GM12874 (cell line): ENCODE measurements around the gene C19orf67.

Source experiments
- TF ChIP-seq, protein P1 (sequence below): IDR thresholded peaks from 2 replicates; pipeline ENCODE4 v1.5.1; 2011; ENCODE audit warnings: low read depth, mild to moderate bottlenecking, control low read depth, low read length, moderate library complexity; ENCODE audit not compliant: insufficient read depth

C19orf67 gene

DNA sequence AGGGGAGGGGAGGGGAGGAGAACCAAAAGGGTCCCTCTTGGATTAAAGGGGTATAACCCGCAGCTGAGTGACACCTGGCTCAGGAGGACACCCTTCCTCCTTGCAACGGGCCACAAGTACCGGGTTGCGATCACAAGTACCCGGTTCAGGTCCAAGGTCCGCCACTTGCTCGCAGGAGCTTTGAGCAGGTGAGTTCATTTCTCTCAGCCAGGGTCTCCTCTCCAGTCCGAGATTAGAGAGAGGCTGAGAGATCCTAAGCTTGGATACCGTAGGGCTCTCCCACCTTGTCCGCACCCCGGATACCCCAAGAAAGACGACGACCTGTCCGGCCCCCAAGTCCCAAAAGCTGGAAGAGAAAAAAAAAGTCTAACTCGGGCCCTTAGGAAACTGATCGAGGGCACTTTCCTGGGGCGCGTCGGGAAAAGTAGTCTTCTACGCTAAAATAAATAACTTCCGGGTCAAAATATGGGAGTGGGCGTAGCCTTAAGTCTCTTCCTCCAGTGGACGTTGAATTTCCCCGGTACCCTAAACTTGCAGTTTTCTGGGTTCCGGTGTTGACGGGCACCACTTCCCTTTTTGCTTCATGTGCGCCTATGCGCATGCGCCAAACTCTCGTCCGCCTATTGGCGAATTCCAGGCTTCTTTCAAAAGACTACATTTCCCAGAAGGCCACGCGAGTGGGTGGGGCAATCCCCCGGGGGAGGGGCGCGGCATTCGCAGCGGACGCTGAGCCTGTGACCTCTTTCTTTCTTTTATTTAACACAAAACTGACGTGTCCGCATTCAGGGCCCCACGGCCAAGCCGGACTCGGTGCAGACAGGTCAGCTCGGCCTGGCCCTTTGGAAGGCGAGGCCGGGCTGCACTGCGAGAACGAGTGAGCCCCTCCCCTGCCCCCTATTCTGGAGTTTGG is 4.4 kb downstream of the C19orf67 start:
- TF ChIP-seq, protein P1, sequence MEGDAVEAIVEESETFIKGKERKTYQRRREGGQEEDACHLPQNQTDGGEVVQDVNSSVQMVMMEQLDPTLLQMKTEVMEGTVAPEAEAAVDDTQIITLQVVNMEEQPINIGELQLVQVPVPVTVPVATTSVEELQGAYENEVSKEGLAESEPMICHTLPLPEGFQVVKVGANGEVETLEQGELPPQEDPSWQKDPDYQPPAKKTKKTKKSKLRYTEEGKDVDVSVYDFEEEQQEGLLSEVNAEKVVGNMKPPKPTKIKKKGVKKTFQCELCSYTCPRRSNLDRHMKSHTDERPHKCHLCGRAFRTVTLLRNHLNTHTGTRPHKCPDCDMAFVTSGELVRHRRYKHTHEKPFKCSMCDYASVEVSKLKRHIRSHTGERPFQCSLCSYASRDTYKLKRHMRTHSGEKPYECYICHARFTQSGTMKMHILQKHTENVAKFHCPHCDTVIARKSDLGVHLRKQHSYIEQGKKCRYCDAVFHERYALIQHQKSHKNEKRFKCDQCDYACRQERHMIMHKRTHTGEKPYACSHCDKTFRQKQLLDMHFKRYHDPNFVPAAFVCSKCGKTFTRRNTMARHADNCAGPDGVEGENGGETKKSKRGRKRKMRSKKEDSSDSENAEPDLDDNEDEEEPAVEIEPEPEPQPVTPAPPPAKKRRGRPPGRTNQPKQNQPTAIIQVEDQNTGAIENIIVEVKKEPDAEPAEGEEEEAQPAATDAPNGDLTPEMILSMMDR: no peak

GRCh38 chr19:14078411-14078810 is 7.2 kb downstream of the C19orf67 start:
- TF ChIP-seq, protein P1: no peak

DNA sequence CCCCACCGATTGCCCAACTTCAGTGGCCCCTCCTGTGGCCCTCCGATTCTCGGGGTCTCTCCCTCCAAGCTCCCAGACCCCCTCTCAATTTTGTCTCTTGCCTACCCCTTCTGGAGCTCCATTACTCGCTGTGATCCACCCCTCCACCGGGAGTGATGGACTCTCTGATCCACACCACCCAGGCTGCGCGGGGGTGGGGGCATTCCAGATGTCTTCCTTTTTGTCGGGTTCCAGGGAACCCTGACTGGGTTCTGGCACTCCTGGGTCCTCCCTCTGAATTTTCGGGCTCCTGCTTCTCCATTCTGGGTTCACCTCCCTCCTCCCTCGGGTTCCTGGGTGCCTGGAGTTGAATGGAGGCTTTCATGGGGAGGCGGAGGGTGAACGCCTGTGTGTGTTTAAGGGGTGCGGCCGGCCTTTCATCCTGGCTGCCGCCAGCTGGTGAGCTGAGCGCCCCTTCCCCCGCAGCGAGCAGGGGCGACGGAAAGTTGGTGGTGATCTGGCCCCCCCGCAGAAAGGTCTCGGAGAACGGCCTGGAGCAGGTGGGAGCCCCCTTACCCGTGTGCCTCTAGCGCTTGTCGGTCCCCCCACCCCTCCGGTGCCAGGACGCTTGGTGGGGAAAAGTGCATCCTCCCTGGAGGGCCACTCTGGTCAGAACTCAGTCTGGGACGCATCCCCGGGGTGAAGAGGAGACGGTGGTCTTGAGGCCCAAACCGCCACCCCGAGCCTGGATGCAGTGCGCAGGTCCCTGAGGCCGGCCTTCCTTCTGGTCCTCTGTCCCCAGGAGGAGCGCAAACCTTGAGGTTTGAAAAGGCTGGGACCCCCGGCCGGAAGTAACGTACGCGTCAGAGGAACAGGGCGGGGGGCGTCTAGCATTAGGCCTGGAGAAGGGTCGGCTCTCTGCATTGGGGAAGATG is 11.4 kb downstream of the C19orf67 start:
- TF ChIP-seq, protein P1: no peak

DNA sequence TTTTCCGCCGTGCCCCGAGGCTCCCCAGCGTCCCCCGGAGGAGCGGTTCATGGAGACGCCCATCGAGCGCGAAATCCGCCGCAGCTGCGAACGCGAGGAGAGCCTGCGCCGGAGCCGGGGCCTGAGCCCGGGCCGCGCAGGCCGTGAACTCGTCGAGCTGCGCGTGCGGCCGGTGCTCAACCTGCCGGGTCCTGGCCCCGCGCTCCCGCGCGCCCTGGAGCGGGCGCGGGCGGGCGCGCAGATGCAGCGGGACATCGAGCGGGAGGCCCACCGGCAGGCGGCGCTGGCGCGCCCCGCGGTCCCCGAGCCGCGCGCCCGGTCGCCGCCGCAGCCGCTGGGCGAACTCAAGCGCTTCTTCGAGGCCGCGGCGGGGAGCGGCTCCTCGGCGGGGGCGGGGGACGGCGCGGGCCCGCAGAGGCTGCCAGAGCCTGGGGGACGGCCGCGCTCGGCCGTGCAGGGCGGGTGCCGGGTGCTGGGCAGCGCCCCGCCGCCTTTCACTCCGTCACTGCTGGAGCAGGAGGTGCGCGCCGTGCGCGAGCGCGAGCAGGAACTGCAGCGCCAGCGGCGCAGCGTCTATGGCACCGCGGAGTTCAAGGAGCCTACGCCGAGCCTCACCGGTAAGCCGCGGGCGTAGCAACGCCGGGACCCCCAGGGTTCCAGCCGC is 12.2 kb downstream of the C19orf67 start:
- TF ChIP-seq, protein P1: peak; percentile 77

GRCh38 chr19:14072535-14073260 is 12.9 kb downstream of the C19orf67 start, which contains the start of gene MISP3:
MISP3 (plus strand) TSS chr19:14072786; CDS start chr19:14073310, 524 bp downstream.
- TF ChIP-seq, protein P1: no peak

DNA sequence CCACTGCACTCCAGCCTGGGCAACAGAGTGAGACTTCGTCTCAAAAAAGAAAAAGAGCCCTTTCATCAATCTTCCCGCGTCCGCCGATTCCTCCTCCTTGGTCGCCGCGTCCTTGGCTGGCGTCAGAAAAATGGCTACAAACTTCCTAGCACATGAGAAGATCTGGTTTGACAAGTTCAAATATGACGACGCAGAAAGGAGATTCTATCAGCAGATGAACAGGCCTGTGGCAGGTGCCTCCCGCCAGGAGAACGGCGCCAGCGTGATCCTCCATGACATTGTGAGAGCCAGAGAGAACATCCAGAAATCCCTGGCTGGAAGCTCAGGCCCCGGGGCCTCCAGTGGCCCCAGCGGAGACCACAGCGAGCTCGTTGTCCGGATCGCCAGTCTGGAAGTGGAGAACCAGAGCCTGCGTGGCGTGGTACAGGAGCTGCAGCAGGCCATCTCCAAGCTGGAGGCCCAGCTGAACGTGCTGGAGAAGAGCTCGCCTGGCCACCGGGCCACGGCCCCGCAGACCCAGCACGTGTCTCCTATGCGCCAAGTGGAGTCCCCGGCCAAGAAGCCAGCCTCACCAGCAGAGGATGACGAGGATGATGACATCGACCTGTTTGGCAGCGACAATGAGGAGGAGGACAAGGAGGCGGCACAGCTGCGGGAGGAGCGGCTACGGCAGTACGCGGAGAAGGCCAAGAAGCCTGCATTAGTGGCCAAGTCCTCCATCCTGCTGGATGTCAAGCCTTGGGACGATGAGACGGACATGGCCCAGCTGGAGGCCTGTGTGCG is 15.1 kb downstream of the C19orf67 start:
- TF ChIP-seq, protein P1: no peak
